PC-3 (cell line): Measurements from ENCODE around the gene TBXAS1.

Experiments used
- EZH2 ChIP-seq: fragments of 300-600 bp; sonication (generic); IDR thresholded peaks from one replicate; pipeline ENCODE4 v1.6.1; 2017; ENCODE audit warnings: antibody characterized with exemption, mild to moderate bottlenecking, low read length; ENCODE audit not compliant: unreplicated experiment
- EZH2phosphoT487 ChIP-seq: fragments of 300-600 bp; sonication (generic); IDR thresholded peaks from 2 replicates; pipeline ENCODE4 v1.6.1; 2018; ENCODE audit warnings: mild to moderate bottlenecking, antibody characterized with exemption, low read length, borderline replicate concordance
- TF ChIP-seq, protein P1 (sequence below): fragments of 300-600 bp; sonication (generic); conservative IDR thresholded peaks from 2 replicates; pipeline ENCODE4 v1.5.1; 2017; ENCODE audit warnings: antibody characterized with exemption, low read depth, mild to moderate bottlenecking, low read length

DNA sequence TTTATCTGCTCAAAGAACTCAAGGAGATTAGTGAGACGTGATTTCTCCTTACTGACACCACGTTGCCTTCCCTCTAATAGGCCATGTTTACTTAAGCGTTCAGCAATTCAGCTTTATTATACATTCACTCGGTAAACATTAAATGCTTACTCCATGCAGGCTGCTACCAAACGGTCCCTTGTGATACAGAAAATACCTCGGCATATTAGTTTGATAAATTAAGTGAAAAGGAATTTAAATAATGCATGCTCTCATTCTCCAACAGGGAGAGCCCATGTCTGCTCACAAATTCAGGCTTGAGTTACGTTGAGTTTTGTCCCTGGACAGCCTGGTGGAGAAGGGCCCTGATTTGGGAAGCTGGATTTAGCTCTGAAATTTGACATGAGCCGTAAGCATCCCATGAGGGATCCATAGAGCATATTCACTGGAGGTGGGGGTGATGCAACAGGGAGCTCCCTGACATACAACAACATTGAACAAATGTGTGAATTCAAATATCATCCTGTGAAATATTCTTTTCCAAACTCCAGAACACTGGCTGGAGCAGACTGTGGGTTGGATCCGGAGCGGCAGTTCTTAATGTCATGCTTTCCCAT, 86.3 kb downstream of the TBXAS1 start:
- TF ChIP-seq, protein P1, sequence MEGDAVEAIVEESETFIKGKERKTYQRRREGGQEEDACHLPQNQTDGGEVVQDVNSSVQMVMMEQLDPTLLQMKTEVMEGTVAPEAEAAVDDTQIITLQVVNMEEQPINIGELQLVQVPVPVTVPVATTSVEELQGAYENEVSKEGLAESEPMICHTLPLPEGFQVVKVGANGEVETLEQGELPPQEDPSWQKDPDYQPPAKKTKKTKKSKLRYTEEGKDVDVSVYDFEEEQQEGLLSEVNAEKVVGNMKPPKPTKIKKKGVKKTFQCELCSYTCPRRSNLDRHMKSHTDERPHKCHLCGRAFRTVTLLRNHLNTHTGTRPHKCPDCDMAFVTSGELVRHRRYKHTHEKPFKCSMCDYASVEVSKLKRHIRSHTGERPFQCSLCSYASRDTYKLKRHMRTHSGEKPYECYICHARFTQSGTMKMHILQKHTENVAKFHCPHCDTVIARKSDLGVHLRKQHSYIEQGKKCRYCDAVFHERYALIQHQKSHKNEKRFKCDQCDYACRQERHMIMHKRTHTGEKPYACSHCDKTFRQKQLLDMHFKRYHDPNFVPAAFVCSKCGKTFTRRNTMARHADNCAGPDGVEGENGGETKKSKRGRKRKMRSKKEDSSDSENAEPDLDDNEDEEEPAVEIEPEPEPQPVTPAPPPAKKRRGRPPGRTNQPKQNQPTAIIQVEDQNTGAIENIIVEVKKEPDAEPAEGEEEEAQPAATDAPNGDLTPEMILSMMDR = no peak
- TF ChIP-seq EZH2 (no peak), EZH2phosphoT487 (no peak)
